ENCODE measurements around the gene EBF3. TPM values are rescaled to one million over a fixed set of nuclear protein-coding genes. Genes with fewer than 3 reads are reported as not detected.

The EBF3 gene
- total RNA-seq, 4 donors from 2014 or later: 5.5 to 10.4 (median 8.2) TPM

DNA sequence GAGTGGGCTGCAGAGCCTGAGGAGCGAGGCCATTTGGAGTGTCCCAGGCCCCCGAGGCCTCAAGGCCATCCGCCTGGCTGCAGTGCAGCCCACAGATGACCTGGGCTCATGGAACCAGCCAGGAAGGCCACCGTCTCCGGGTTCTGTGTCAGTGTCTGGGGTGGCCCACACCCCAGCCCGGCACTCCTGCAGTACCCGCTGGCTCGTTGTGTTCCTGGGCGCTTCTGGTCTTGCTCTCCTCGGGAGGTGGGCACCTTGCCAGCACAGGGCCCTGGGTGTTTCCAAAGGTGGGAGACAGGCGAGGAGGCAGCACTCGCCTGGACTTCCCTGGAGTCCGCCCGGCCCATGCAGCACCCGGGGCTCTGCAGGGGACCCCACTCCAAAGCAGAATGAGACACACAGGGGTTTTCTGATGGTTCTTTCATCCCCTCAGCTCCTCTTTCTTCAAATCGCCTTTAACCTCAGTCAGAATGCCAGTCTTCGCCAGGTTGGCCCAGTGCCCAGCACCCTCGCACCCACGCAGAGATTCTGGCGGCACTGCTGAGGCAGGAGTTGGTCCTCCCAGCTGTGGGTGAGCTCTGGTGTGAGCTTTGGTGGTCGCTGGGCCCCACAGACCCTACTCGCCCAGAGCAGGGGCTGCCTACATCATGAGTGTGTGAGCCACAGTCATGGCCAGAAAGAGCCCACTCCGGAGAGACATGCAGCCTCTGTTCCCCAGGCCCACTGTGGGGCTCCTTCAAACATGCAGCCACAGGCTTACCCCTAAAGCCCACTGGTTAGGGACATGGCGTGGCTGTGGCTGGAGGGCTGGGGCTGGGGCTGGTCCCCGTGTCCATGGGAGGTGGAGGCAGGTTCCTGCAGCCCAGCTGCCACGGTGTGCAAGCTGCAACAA lies 155.7 kb downstream of the EBF3 start:
- no peaks in the 10 kb centered on the region for H3K9me3 ChIP-seq
- intact Hi-C loops (cut with DNase I; ENCODE audit: low total_unique reads): no loop called here
- no peaks in the 10 kb centered on the region for H3K27me3 ChIP-seq
- in situ Hi-C loops (cut with MboI; ENCODE audit: low sequenced_read_pairs in 4 of 4): no loop called here
- DNase-seq (no peak), ATAC-seq (no peak)
- no peak for TF ChIP-seq POLR2A (IDR thresholded peaks at IDR 0.05)
- TF ChIP-seq, protein P1, sequence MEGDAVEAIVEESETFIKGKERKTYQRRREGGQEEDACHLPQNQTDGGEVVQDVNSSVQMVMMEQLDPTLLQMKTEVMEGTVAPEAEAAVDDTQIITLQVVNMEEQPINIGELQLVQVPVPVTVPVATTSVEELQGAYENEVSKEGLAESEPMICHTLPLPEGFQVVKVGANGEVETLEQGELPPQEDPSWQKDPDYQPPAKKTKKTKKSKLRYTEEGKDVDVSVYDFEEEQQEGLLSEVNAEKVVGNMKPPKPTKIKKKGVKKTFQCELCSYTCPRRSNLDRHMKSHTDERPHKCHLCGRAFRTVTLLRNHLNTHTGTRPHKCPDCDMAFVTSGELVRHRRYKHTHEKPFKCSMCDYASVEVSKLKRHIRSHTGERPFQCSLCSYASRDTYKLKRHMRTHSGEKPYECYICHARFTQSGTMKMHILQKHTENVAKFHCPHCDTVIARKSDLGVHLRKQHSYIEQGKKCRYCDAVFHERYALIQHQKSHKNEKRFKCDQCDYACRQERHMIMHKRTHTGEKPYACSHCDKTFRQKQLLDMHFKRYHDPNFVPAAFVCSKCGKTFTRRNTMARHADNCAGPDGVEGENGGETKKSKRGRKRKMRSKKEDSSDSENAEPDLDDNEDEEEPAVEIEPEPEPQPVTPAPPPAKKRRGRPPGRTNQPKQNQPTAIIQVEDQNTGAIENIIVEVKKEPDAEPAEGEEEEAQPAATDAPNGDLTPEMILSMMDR (IDR thresholded peaks at IDR 0.05 in 4 of 5, conservative IDR thresholded peaks at IDR 0.05 in 1 of 5): no peak
- no peaks in the 10 kb centered on the region for H3K36me3 ChIP-seq
- H3K4me3 ChIP-seq: no peak overlapping the region
- H3K4me1 ChIP-seq: no peaks in the 10 kb centered on the region
- no peak overlapping the region for H3K27ac ChIP-seq

DNA sequence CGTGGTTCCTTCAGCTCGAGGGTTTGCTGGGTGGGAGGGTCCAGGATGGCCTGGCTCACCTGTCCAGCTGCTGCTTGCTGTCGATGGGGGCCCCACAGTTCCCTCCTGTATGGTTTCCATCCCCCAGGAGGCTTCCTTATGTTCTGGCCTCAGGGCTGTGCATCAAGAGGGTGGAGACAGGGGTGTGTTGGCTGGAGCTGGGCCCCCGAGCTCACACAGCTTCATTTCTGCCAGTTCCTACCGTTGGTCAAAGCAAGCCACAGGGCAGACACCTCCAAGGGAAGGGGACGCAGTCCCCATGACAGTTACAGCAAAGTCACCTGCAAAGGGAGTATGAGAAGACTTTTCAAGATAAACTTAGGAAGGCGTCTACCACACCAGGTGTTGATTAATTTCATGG lies 156.9 kb downstream of the EBF3 start:
- ATAC-seq (no peak), DNase-seq (no peak)
- Histone ChIP-seq H3K27ac (no peak overlapping the region), H3K36me3 (no peaks in the 10 kb centered on the region), H3K9me3 (no peaks in the 10 kb centered on the region), H3K4me3 (no peak overlapping the region), H3K4me1 (no peaks in the 10 kb centered on the region), H3K27me3 (no peaks in the 10 kb centered on the region)
- no peak for TF ChIP-seq POLR2A (IDR thresholded peaks at IDR 0.05)
- TF ChIP-seq, protein P1 (IDR thresholded peaks at IDR 0.05 in 4 of 5, conservative IDR thresholded peaks at IDR 0.05 in 1 of 5): no peak
- intact Hi-C loops (cut with DNase I; ENCODE audit: low total_unique reads) (no loop called here), in situ Hi-C loops (cut with MboI; ENCODE audit: low sequenced_read_pairs in 4 of 4) (no loop called here)

DNA sequence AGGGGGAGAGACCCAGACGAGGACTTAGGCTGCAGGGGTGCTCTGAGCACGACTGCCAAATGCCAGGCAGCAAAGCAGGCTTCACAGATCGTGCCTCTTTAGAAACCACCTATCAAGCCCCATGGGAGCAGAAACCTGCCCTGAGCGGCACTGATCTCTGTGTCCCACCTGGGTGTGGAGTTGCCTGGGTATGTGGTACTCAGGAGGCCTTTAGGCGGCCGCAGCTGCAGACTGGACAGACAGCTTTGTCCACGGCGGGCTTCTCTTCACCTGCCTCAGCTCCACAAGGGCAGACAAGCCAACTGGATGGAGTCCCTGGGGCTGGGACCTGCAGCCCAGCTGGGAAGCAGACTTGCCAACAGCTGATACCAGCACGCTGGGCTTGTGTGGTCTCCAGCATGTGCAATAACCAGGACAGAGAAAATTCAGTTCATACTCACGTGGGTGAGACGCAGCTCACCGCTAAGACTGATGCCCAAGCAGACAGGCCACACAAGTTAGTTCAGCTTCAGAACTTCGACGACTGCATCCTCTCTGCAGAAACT lies 163.2 kb downstream of the EBF3 start:
- DNase-seq: no peak
- no peak overlapping the region for H3K27ac ChIP-seq
- H3K9me3 ChIP-seq: no peaks in the 10 kb centered on the region
- intact Hi-C loops (cut with DNase I; ENCODE audit: low total_unique reads): no loop called here
- TF ChIP-seq POLR2A (IDR thresholded peaks at IDR 0.05): no peak
- TF ChIP-seq, protein P1 (IDR thresholded peaks at IDR 0.05 in 4 of 5, conservative IDR thresholded peaks at IDR 0.05 in 1 of 5): no peak
- no peak overlapping the region for H3K4me3 ChIP-seq
- in situ Hi-C loops (cut with MboI; ENCODE audit: low sequenced_read_pairs in 4 of 4): no loop called here
- ATAC-seq: no peak
- no peaks in the 10 kb centered on the region for H3K36me3 ChIP-seq
- no peaks in the 10 kb centered on the region for H3K4me1 ChIP-seq
- H3K27me3 ChIP-seq: peaks cover 0 to 3% (median 0%) of the 10 kb centered on the region in 3 donors

DNA sequence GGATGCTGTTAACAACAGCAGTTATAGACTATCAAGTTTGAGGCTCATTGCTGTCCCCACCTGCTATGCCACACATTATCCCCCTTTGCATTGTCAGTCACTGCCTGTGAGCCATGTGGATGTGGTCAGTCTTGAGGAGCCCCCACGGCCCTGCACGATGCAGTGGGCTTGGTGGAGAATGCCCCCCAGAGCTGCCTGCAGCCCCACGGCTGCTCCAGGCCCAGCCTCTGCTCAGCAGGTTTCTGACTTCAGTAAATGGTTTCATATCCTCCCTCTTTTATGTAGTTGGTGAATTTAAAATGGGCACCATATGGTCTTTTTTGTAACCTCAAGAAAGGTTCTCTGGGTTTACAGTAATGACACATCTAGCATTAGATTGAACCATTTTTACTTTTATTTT lies 164.1 kb downstream of the EBF3 start:
- no peaks in the 10 kb centered on the region for H3K4me1 ChIP-seq
- ATAC-seq: no peak
- no peak for DNase-seq
- intact Hi-C loops (cut with DNase I; ENCODE audit: low total_unique reads): no loop called here
- H3K27me3 ChIP-seq: peaks cover 0 to 3% (median 0%) of the 10 kb centered on the region in 3 donors
- in situ Hi-C loops (cut with MboI; ENCODE audit: low sequenced_read_pairs in 4 of 4): no loop called here
- no peaks in the 10 kb centered on the region for H3K36me3 ChIP-seq
- no peak overlapping the region for H3K27ac ChIP-seq
- H3K4me3 ChIP-seq: no peak overlapping the region
- no peaks in the 10 kb centered on the region for H3K9me3 ChIP-seq
- TF ChIP-seq, protein P1 (IDR thresholded peaks at IDR 0.05 in 4 of 5, conservative IDR thresholded peaks at IDR 0.05 in 1 of 5): no peak
- no peak for TF ChIP-seq POLR2A (IDR thresholded peaks at IDR 0.05)

Measured in gastrocnemius medialis (tissue), 4 donors.